H1 (cell line): ENCODE data around the gene ADAMTS8. TPM values are rescaled to one million over a fixed set of nuclear protein-coding genes. Genes with fewer than 3 reads are reported as not detected.

Experiments used
- ASH2L ChIP-seq: fragments of 200-600, 300-600 bp; sonication (generic); IDR thresholded peaks from one replicate; pipeline ENCODE4 v1.7.1; 2017; ENCODE audit warnings: low read length
- ATF3 ChIP-seq: IDR thresholded peaks from 2 replicates; pipeline ENCODE4 v1.6.1; 2011; ENCODE audit warnings: low read depth, mild to moderate bottlenecking, low read length; ENCODE audit not compliant: insufficient read depth
- CBX8 ChIP-seq: fragments of 300-800, 300-1000 bp; sonication (generic); IDR thresholded peaks from 2 replicates; pipeline ENCODE4 v1.7.1; 2016; ENCODE audit warnings: low read depth, low read length, borderline replicate concordance
- CREB1 ChIP-seq: IDR thresholded peaks from 2 replicates; pipeline ENCODE4 v1.6.1; 2012; ENCODE audit warnings: inconsistent platforms
- EP300 ChIP-seq, 2 experiments: IDR thresholded peaks; 1 replicate in 1 of 2; 2 replicates in 1 of 2; pipeline ENCODE4 v1.6.1; 2011 to 2012; ENCODE audit warnings: low read depth in 2 of 2, low read length in 2 of 2, mild to moderate bottlenecking in 2 of 2, borderline replicate concordance in 1 of 2, inconsistent platforms in 1 of 2, moderate library complexity in 1 of 2
- EZH2 ChIP-seq: fragments of 200-600 bp; sonication (generic); IDR thresholded peaks from 2 replicates; pipeline ENCODE4 v1.7.1; 2012; ENCODE audit warnings: low read depth, mild to moderate bottlenecking, moderate library complexity, low read length, inconsistent platforms; ENCODE audit not compliant: severe bottlenecking
- JUN ChIP-seq: IDR thresholded peaks from 2 replicates; pipeline ENCODE4 v1.6.1; 2011; ENCODE audit warnings: low read depth, mild to moderate bottlenecking, improper control_type of control experiment, low read length
- NRF1 ChIP-seq: IDR thresholded peaks from 2 replicates; pipeline ENCODE4 v1.6.1; 2011; ENCODE audit warnings: mild to moderate bottlenecking, low read depth, low read length, improper control_type of control experiment
- PHF8 ChIP-seq: fragments of 200-600 bp; sonication (generic); conservative IDR thresholded peaks from 2 replicates; pipeline ENCODE4 v1.7.1; 2012; ENCODE audit warnings: low read depth, mild to moderate bottlenecking, inconsistent platforms, low read length, moderate library complexity
- POU5F1 ChIP-seq: IDR thresholded peaks from 2 replicates; pipeline ENCODE4 v1.6.1; 2011; ENCODE audit warnings: low read depth, mild to moderate bottlenecking, low read length, moderate library complexity
- RXRA ChIP-seq: IDR thresholded peaks from 2 replicates; pipeline ENCODE4 v1.6.1; 2011; ENCODE audit warnings: low read depth, mild to moderate bottlenecking, low read length, moderate library complexity; ENCODE audit not compliant: insufficient read depth
- SIN3A ChIP-seq, 2 experiments: IDR thresholded peaks in 1 of 2; conservative IDR thresholded peaks in 1 of 2; 2 replicates each; pipeline ENCODE4 v1.6.1; 2011 to 2012; ENCODE audit warnings: low read length in 2 of 2, improper control_type of control experiment in 1 of 2, low read depth in 1 of 2, mild to moderate bottlenecking in 1 of 2
- SUZ12 ChIP-seq: fragments of 200-600 bp; sonication (generic); IDR thresholded peaks from 2 replicates; pipeline ENCODE4 v1.6.1; 2012; ENCODE audit warnings: mild to moderate bottlenecking, inconsistent platforms, low read length, moderate library complexity, mixed read lengths
- TAF1 ChIP-seq: IDR thresholded peaks from 2 replicates; pipeline ENCODE4 v1.6.1; 2011; ENCODE audit warnings: mild to moderate bottlenecking, low read depth, low read length
- TCF12 ChIP-seq: IDR thresholded peaks from 2 replicates; pipeline ENCODE4 v1.6.1; 2011; ENCODE audit warnings: low read depth, mild to moderate bottlenecking, low read length
- TEAD4 ChIP-seq: IDR thresholded peaks from 2 replicates; pipeline ENCODE4 v1.6.1; 2012; ENCODE audit warnings: low read depth, low read length, inconsistent platforms, mixed read lengths
- polyA plus RNA-seq, 7 experiments: library from polyadenylated mRNA; depleted of rRNA in 3 of 7; stranded (reverse) in 5 of 7; unstranded in 2 of 7; fragments of >200 nt in 5 of 7; fragments of 200-250 nt in 2 of 7; gene quantifications; 1 replicate in 5 of 7; 2 replicates in 1 of 7; 4 replicates in 1 of 7; pipeline versions ENCODE4 v1.2.1 to v1.2.3, GENCODE V29; 2011 to 2013; ENCODE audit warnings: missing spikeins in 2 of 7, mixed read lengths in 2 of 7
- total RNA-seq: library from RNA; stranded (reverse); fragmentation: NEBNext Ultra II Directional; extraction: Animal tissue kit (Norgen Biotek cat#: 25700); gene quantifications from 2 replicates; pipeline ENCODE4 v1.2.1, GENCODE V29; 2021
- TF ChIP-seq, protein P1 (sequence below): IDR thresholded peaks from 2 replicates; pipeline ENCODE4 v1.6.1; 2011; ENCODE audit warnings: low read length, improper control_type of control experiment
- TF ChIP-seq, protein P2 (sequence below): IDR thresholded peaks from 2 replicates; pipeline ENCODE4 v1.6.1; 2012; ENCODE audit warnings: inconsistent platforms
- TF ChIP-seq, protein P3 (sequence below): IDR thresholded peaks from 2 replicates; pipeline ENCODE4 v1.6.1; 2012; ENCODE audit warnings: low read length, inconsistent platforms

Gene ADAMTS8
- total and polyA plus RNA-seq, 2 of the 8 experiments (the other 6 are each of a cell fraction or from before 2014, with no cell fraction given): 9.3 to 16.6 TPM

- TF ChIP-seq CREB1: peak; percentile 49
- no peak for TF ChIP-seq NRF1
- TF ChIP-seq ASH2L: no peak
- TF ChIP-seq TCF12: 0 out of 2 replicates have a peak, but pooled peaks have one; percentile 27
- TF ChIP-seq ATF3: no peak
- no peak for TF ChIP-seq POU5F1
- peak; percentile 56; the same call in 1 of the 2 replicates for TF ChIP-seq TAF1
- TF ChIP-seq JUN: no peak
- TF ChIP-seq SUZ12: no peak
- peak in 1 of 2 experiments; percentile 81; a peak in 2 of 4 replicates for TF ChIP-seq SIN3A (conservative IDR thresholded peaks at IDR 0.05 in 1 of 2, IDR thresholded peaks at IDR 0.05 in 1 of 2; ENCODE audit: low read depth in 1 of 2, low read length in 2 of 2)
- TF ChIP-seq, protein P1, sequence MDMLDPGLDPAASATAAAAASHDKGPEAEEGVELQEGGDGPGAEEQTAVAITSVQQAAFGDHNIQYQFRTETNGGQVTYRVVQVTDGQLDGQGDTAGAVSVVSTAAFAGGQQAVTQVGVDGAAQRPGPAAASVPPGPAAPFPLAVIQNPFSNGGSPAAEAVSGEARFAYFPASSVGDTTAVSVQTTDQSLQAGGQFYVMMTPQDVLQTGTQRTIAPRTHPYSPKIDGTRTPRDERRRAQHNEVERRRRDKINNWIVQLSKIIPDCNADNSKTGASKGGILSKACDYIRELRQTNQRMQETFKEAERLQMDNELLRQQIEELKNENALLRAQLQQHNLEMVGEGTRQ: no peak
- TF ChIP-seq, protein P2, sequence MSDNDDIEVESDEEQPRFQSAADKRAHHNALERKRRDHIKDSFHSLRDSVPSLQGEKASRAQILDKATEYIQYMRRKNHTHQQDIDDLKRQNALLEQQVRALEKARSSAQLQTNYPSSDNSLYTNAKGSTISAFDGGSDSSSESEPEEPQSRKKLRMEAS: no peak
- no peak for TF ChIP-seq EZH2
- TF ChIP-seq RXRA: no peak
- no peak for TF ChIP-seq PHF8
- TF ChIP-seq, protein P3, sequence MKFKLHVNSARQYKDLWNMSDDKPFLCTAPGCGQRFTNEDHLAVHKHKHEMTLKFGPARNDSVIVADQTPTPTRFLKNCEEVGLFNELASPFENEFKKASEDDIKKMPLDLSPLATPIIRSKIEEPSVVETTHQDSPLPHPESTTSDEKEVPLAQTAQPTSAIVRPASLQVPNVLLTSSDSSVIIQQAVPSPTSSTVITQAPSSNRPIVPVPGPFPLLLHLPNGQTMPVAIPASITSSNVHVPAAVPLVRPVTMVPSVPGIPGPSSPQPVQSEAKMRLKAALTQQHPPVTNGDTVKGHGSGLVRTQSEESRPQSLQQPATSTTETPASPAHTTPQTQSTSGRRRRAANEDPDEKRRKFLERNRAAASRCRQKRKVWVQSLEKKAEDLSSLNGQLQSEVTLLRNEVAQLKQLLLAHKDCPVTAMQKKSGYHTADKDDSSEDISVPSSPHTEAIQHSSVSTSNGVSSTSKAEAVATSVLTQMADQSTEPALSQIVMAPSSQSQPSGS: no peak
- TF ChIP-seq EP300 (IDR thresholded peaks at IDR 0.05; ENCODE audit: borderline replicate concordance in 1 of 2, low read depth in 2 of 2, low read length in 2 of 2): no peak
- TF ChIP-seq TEAD4: peak; percentile 88
- no peak for TF ChIP-seq CBX8
- TF ChIP-seq, all 59 proteins: peak for 7
These were observed 44.8 kb downstream of the ADAMTS8 start (continued) for GRCh38 chr11:130383344-130384211.
